Neuronal stem cell (in vitro differentiated cells): Measurements from ENCODE around the gene IP6K1.
A peak's percentile ranks its signal among the peaks of the same experiment; 100 is the strongest.

Experiments used
- DNase-seq: peaks from one replicate; pipeline ENCODE4 v3.0.0-alpha.2; 2013; ENCODE audit warnings: low spot score
- H2AFZ ChIP-seq: one replicate; pipeline ENCODE4 v1.6.1; 2013; ENCODE audit warnings: mild to moderate bottlenecking, low read length, inconsistent platforms
- H2AK5ac ChIP-seq: 2 replicates; pipeline ENCODE4 v1.6.1; 2013; ENCODE audit warnings: low read depth, mild to moderate bottlenecking, inconsistent platforms, low read length, moderate library complexity, mixed read lengths
- H2BK120ac ChIP-seq: 2 replicates; pipeline ENCODE4 v1.6.1; 2013; ENCODE audit warnings: low read depth, mild to moderate bottlenecking, inconsistent platforms, low read length, moderate library complexity, mixed read lengths
- H2BK12ac ChIP-seq: one replicate; pipeline ENCODE4 v1.6.1; 2013; ENCODE audit warnings: low read length, inconsistent platforms
- H2BK15ac ChIP-seq: 2 replicates; pipeline ENCODE4 v1.6.1; 2013; ENCODE audit warnings: mild to moderate bottlenecking, low read length, inconsistent platforms, mixed read lengths
- H2BK5ac ChIP-seq: one replicate; pipeline ENCODE4 v1.6.1; 2013; ENCODE audit warnings: inconsistent platforms, mild to moderate bottlenecking, low read length, moderate library complexity
- H3K14ac ChIP-seq: one replicate; pipeline ENCODE4 v1.6.1; 2013; ENCODE audit warnings: low read length, inconsistent platforms
- H3K18ac ChIP-seq: 2 replicates; pipeline ENCODE4 v1.6.1; 2013; ENCODE audit warnings: low read length, inconsistent platforms
- H3K23ac ChIP-seq: 2 replicates; pipeline ENCODE4 v1.6.1; 2013; ENCODE audit warnings: low read depth, mild to moderate bottlenecking, mixed read lengths, low read length, inconsistent platforms; ENCODE audit not compliant: poor library complexity
- H3K27ac ChIP-seq: replicated peaks from 3 replicates; pipeline ENCODE4 v1.5.1; 2013; ENCODE audit warnings: low read length, inconsistent platforms
- H3K27me3 ChIP-seq, 3 experiments: 2 replicates each; pipeline ENCODE4 v1.6.1; 2013; ENCODE audit warnings: low read length in 3 of 3, mild to moderate bottlenecking in 2 of 3, inconsistent platforms in 1 of 3, low read depth in 1 of 3, mixed read lengths in 1 of 3, moderate library complexity in 1 of 3; ENCODE audit not compliant: control insufficient read depth in 3 of 3, insufficient read depth in 3 of 3
- H3K36me3 ChIP-seq, 2 donors: replicated peaks in 1 of 2; 2 replicates each; pipeline ENCODE4 v1.6.1; 2013; ENCODE audit warnings: low read length in 2 of 2; ENCODE audit not compliant: control insufficient read depth in 2 of 2, insufficient read depth in 2 of 2
- H3K4ac ChIP-seq: 2 replicates; pipeline ENCODE4 v1.6.1; 2013; ENCODE audit warnings: inconsistent platforms, mild to moderate bottlenecking, low read length, moderate library complexity
- H3K4me1 ChIP-seq, 2 donors: 1 replicate in 1 of 2; 2 replicates in 1 of 2; pipeline ENCODE4 v1.6.1; 2013; ENCODE audit warnings: low read length in 2 of 2, low read depth in 1 of 2; ENCODE audit not compliant: control insufficient read depth in 2 of 2, insufficient read depth in 1 of 2
- H3K4me2 ChIP-seq: one replicate; pipeline ENCODE4 v1.6.1; 2013; ENCODE audit warnings: mild to moderate bottlenecking, low read length, inconsistent platforms; ENCODE audit not compliant: insufficient read depth, poor library complexity, severe bottlenecking
- H3K4me3 ChIP-seq, 2 donors: 2 replicates each; pipeline ENCODE4 v1.5.1; 2013; ENCODE audit warnings: low read length in 2 of 2, mild to moderate bottlenecking in 2 of 2, inconsistent platforms in 1 of 2, moderate library complexity in 1 of 2
- H3K79me1 ChIP-seq: one replicate; pipeline ENCODE4 v1.6.1; 2013; ENCODE audit warnings: low read depth, mild to moderate bottlenecking, inconsistent platforms, low read length, moderate library complexity
- H3K9ac ChIP-seq: one replicate; pipeline ENCODE4 v1.6.1; 2013; ENCODE audit warnings: mild to moderate bottlenecking, low read depth, low read length, inconsistent platforms; ENCODE audit not compliant: poor library complexity
- H3K9me3 ChIP-seq, 2 donors: replicated peaks in 1 of 2; 2 replicates each; pipeline versions ENCODE3 to v1.6.1; 2013; ENCODE audit warnings: low read length in 2 of 2, mild to moderate bottlenecking in 2 of 2, inconsistent platforms in 1 of 2, low read depth in 1 of 2, mixed read lengths in 1 of 2, moderate library complexity in 1 of 2; ENCODE audit not compliant: control insufficient read depth in 2 of 2, insufficient read depth in 1 of 2
- H4K8ac ChIP-seq: one replicate; pipeline ENCODE4 v1.6.1; 2013; ENCODE audit warnings: low read depth, mild to moderate bottlenecking, inconsistent platforms, low read length, moderate library complexity
- H4K91ac ChIP-seq: one replicate; pipeline ENCODE4 v1.6.1; 2013; ENCODE audit warnings: low read length, low read depth, mild to moderate bottlenecking, inconsistent platforms; ENCODE audit not compliant: poor library complexity
- WGBS, 2 donors: extraction: QIAGEN DNeasy Blood & Tissue Kit; methylation state at CpG; one replicate each; pipeline ENCODE4 v1.1.7; 2013; ENCODE audit warnings: missing lambda C conversion rate in 2 of 2, mixed read lengths in 1 of 2; ENCODE audit not compliant: insufficient read length in 2 of 2, insufficient replicate concordance in 1 of 2; ENCODE audit errors: extremely low coverage in 2 of 2; 5-methylcytosine and 5-hydroxymethylcytosine counted together

IP6K1 gene

DNA sequence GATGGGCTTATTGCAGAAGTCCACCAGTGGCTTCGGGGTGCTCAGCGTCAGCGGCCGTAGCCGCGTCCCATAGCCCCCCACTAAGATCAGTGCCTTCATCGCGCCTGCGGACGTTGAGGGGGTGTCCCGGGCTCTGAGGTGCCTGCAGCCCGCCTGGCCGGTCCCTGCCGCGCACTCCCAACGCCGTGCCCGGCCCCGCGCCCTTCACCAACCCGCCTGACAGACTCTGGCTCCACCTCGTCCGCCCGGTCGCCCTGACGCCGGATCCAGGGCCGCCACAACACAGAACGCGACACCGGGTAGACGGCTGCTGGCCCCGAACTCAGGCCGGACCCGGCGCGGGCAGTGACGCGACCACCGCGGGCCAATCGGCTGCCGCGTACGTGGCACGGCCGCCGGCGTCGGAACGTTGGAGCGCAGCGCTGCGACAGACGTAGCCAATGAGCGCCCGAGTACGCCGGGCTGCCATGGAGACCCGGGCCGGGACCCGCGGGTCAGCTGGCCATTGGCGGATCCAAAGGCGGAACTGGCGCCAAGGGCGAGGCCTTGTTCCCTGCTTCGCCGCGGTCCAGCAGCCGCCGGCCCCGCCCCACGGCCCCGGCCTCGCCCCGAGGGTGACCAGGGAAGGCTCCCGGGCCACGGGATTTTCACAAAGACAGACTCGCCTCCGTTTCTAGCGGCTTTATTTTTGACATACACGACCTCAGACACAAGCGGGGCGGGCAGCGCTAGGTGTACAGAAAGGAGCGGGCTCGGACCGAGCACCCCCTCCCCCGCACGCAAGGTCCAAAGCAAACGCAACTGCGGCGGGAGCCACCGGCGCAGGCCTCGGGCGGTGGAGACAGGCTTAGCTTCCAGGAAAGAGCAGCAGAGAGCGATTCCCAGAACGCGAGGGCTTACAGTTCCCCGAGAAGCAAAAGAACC is 62.5 kb downstream of the IP6K1 start, which contains the start of gene GMPPB:
Gene GMPPB, minus strand, starts transcription at position 324 of the 924 bp plus-strand sequence. Its CDS starts 225 bp downstream, at position 99.
- peak within 1 kb of the TSS; percentile 19 for H2BK5ac ChIP-seq
- peaks cover 45 to 75% of the 10 kb centered on the region in 2 donors for H3K36me3 ChIP-seq
- H4K91ac ChIP-seq = no peak within 1 kb of the TSS
- H2BK12ac ChIP-seq = no peak within 1 kb of the TSS
- H4K8ac ChIP-seq = peak within 1 kb of the TSS; percentile 89
- H2AK5ac ChIP-seq = peak within 1 kb of the TSS; percentile 96
- peak within 1 kb of the TSS; percentile 96 for H3K9ac ChIP-seq
- H3K4ac ChIP-seq = no peak within 1 kb of the TSS
- H3K27me3 ChIP-seq = peaks cover 0 to 1% (median 0%) of the 10 kb centered on the region in 3 experiments
- H3K23ac ChIP-seq = peak within 1 kb of the TSS; percentile 98
- DNase-seq = peak; percentile 94
- H2BK120ac ChIP-seq = no peak within 1 kb of the TSS
- H2BK15ac ChIP-seq = no peak within 1 kb of the TSS
- no CpG with 5 or more reads among the region's 102 CpGs for WGBS, 2 donors
- peak within 1 kb of the TSS; percentile 90 for H3K4me2 ChIP-seq
- no peaks in the 10 kb centered on the region for H3K9me3 ChIP-seq
- peak within 1 kb of the TSS; percentile 57 for H3K14ac ChIP-seq
- peak within 1 kb of the TSS; percentile 93 for H2AFZ ChIP-seq
- peaks cover 12 to 14% of the 10 kb centered on the region in 2 donors for H3K4me1 ChIP-seq
- peak within 1 kb of the TSS; percentile 92 for H3K18ac ChIP-seq
- peak within 1 kb of the TSS; percentile 80 to 97 for H3K4me3 ChIP-seq
- peak within 1 kb of the TSS; percentile 75 for H3K27ac ChIP-seq
- H3K79me1 ChIP-seq = peaks cover 27% of the 10 kb centered on the region

DNA sequence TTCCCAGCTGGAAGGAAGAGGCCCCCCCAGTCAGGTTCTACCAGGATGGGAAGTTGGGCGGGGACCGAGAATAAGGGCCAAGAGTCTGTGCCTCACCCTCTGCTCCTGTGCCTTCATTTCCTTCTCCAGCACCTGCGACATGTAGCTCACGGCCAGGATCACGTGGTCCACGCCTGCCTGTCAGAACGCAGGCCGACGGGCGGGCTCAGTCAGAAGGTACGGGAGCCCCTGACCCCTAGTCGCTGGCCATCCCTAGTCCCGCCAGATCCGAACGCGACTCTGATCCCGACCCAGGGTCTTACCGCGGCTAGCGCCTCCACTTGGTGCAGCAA is 63.1 kb downstream of the IP6K1 start:
- peak overlapping the region; percentile 80 to 97 for H3K4me3 ChIP-seq
- H3K18ac ChIP-seq = peak overlapping the region; percentile 92
- H3K4me1 ChIP-seq = peaks cover 14 to 16% of the 10 kb centered on the region in 2 donors
- WGBS, 2 donors = no CpG with 5 or more reads among the region's 20 CpGs
- peak overlapping the region; percentile 93 for H2AFZ ChIP-seq
- no peak overlapping the region for H2BK120ac ChIP-seq
- H2AK5ac ChIP-seq = peak overlapping the region; percentile 96
- H2BK12ac ChIP-seq = no peak overlapping the region
- peak overlapping the region; percentile 90 for H3K4me2 ChIP-seq
- peaks cover 45 to 78% of the 10 kb centered on the region in 2 donors for H3K36me3 ChIP-seq
- H3K9ac ChIP-seq = peak overlapping the region; percentile 96
- DNase-seq = no peak
- H2BK5ac ChIP-seq = peak overlapping the region; percentile 19
- peaks cover 33% of the 10 kb centered on the region for H3K79me1 ChIP-seq
- H2BK15ac ChIP-seq = no peak overlapping the region
- H3K4ac ChIP-seq = no peak overlapping the region
- peak overlapping the region; percentile 57 for H3K14ac ChIP-seq
- peak overlapping the region; percentile 33 for H3K27ac ChIP-seq
- H3K9me3 ChIP-seq = peaks cover 0 to 3% of the 10 kb centered on the region in 2 donors
- no peak overlapping the region for H4K91ac ChIP-seq
- peaks cover 0 to 1% (median 0%) of the 10 kb centered on the region in 3 experiments for H3K27me3 ChIP-seq
- no peak overlapping the region for H4K8ac ChIP-seq
- peak overlapping the region; percentile 98 for H3K23ac ChIP-seq

DNA sequence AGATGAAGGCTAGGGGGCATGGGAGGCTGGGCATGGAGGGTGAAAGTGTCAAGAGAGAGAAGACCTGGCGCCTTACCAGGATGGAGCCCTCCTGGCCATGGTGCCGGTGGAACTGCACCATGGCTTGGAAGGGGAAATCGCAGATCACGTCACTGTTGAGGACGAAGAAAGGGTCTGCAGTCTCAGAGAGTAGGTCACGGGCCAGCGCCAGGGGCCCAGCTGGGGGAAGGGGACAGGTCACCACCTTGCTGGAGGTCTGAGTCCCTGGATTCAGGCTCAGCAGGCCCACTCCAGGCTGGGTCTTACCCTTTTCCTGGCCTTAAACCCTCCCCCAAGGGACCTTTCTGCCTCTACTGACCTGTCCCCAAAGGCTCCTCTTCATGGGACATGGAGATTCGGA is 63.4 kb downstream of the IP6K1 start:
- Histone ChIP-seq H3K4me2 (peak overlapping the region; percentile 90), H4K91ac (no peak overlapping the region), H3K4me1 (peaks cover 14 to 16% of the 10 kb centered on the region in 2 donors), H3K27me3 (no peaks in the 10 kb centered on the region), H3K79me1 (peaks cover 33% of the 10 kb centered on the region), H3K18ac (no peak overlapping the region), H3K36me3 (peaks cover 44 to 78% of the 10 kb centered on the region in 2 donors), H3K4me3 (peak overlapping the region; percentile 80 to 97), H3K4ac (no peak overlapping the region), H3K27ac (no peak overlapping the region), H3K23ac (no peak overlapping the region), H2AK5ac (peak overlapping the region; percentile 96), H3K9me3 (peaks cover 0 to 3% of the 10 kb centered on the region in 2 donors), H2BK15ac (no peak overlapping the region), H4K8ac (peak overlapping the region; percentile 83), H2AFZ (peak overlapping the region; percentile 93), H2BK120ac (no peak overlapping the region), H3K14ac (no peak overlapping the region), H3K9ac (no peak overlapping the region), H2BK5ac (no peak overlapping the region), H2BK12ac (no peak overlapping the region)
- DNase-seq = no peak
- WGBS, 2 donors = no CpG with 5 or more reads among the region's 8 CpGs
